Measurements from ENCODE around the gene FGL2.

GRCh38 chr7:77217474-77218185 lies 18.0 kb upstream of the FGL2 start:
- TF ChIP-seq CREM (CRISPR knock-in tag; IDR thresholded peaks at IDR 0.05) (no peak), ZNF263 (CRISPR knock-in tag; IDR thresholded peaks at IDR 0.05; ENCODE audit: low read depth) (no peak), CTCF (IDR thresholded peaks at IDR 0.05) (no peak), ATF3 (CRISPR knock-in tag; conservative IDR thresholded peaks at IDR 0.05) (no peak)

Measured in WTC11 (cell line).